CD4-positive, CD25-positive, alpha-beta regulatory T cell (primary cell): ENCODE results near the gene CD2BP2. TPM values are rescaled to one million over a fixed set of nuclear protein-coding genes. Genes with fewer than 3 reads are reported as not detected.
A peak's percentile ranks its signal among the peaks of the same experiment; 100 is the strongest.

Source experiments
- ATAC-seq, 2 donors: fragments of 150-1000 bp; cut with Tn5 transposase; one replicate each; pipeline ENCODE4 v1.10.0; 2021; ENCODE audit warnings: low read depth in 2 of 2, moderate number of reproducible peaks in 2 of 2, moderate library complexity in 1 of 2
- DNase-seq, 3 donors: peaks; one replicate each; pipeline versions ENCODE4 v3.0.0 to v3.0.0-alpha.2; 2012 to 2022; ENCODE audit warnings: mixed read lengths in 1 of 3
- H3K27ac ChIP-seq: one replicate; pipeline ENCODE4 v1.7.0; 2013; ENCODE audit warnings: mild to moderate bottlenecking, low read length; ENCODE audit not compliant: insufficient read depth, poor library complexity, severe bottlenecking
- H3K27me3 ChIP-seq: one replicate; pipeline ENCODE4 v1.7.0; 2013; ENCODE audit warnings: low read length; ENCODE audit not compliant: control insufficient read depth, insufficient read depth
- H3K36me3 ChIP-seq: one replicate; pipeline ENCODE4 v1.7.0; 2013; ENCODE audit warnings: mild to moderate bottlenecking, low read length, moderate library complexity; ENCODE audit not compliant: control insufficient read depth, insufficient read depth
- H3K4me1 ChIP-seq: 2 replicates; pipeline ENCODE4 v1.7.0; 2013; ENCODE audit warnings: mild to moderate bottlenecking, low read length; ENCODE audit not compliant: insufficient read depth, control insufficient read depth, poor library complexity, severe bottlenecking
- H3K4me3 ChIP-seq: one replicate; pipeline ENCODE4 v1.7.0; 2013; ENCODE audit warnings: low read depth, mild to moderate bottlenecking, low read length, moderate library complexity
- H3K9me3 ChIP-seq, 2 experiments: 1 replicate in 1 of 2; 2 replicates in 1 of 2; pipeline ENCODE4 v1.7.0; 2013; ENCODE audit warnings: low read length in 2 of 2, mild to moderate bottlenecking in 1 of 2, moderate library complexity in 1 of 2; ENCODE audit not compliant: control insufficient read depth in 2 of 2
- H3K27ac Mint-ChIP-seq, 3 donors: one replicate each; pipeline ENCODE4 v1.8.0; 2020 to 2022; ENCODE audit warnings: mild to moderate bottlenecking in 3 of 3, mixed read lengths in 3 of 3, moderate library complexity in 2 of 3
- H3K27me3 Mint-ChIP-seq: one replicate; pipeline ENCODE4 v1.8.0; 2022; ENCODE audit warnings: mild to moderate bottlenecking, mixed read lengths
- H3K36me3 Mint-ChIP-seq: one replicate; pipeline ENCODE4 v1.8.0; 2020; ENCODE audit warnings: mixed read lengths
- H3K4me1 Mint-ChIP-seq, 4 donors: one replicate each; pipeline ENCODE4 v1.8.0; 2020 to 2022; ENCODE audit warnings: mixed read lengths in 4 of 4, mild to moderate bottlenecking in 1 of 4
- H3K4me3 Mint-ChIP-seq, 4 donors: one replicate each; pipeline ENCODE4 v1.8.0; 2020 to 2022; ENCODE audit warnings: mild to moderate bottlenecking in 4 of 4, mixed read lengths in 4 of 4, moderate library complexity in 3 of 4
- H3K9me3 Mint-ChIP-seq, 7 donors: one replicate each; pipeline ENCODE4 v1.8.0; 2020 to 2022; ENCODE audit warnings: mixed read lengths in 7 of 7, mild to moderate bottlenecking in 3 of 7, moderate library complexity in 2 of 7
- polyA plus RNA-seq, 4 donors: library from polyadenylated mRNA; unstranded; fragments of 300-500 nt; fragmentation: Illumina TruSeq; gene quantifications; one replicate each; pipeline ENCODE4 v1.2.3, GENCODE V29; 2021
- total RNA-seq: library from RNA; stranded (reverse); gene quantifications from one replicate; pipeline ENCODE4 v1.2.3, GENCODE V29; 2022

The CD2BP2 gene
- 46.7 TPM for total RNA-seq
- polyA plus RNA-seq: 10 to 100 TPM; 33.5 to 42.1 (median 37.2) TPM

- DNase-seq (peak; percentile 86 to 94 (median 89)), ATAC-seq (peak; percentile 87 to 90)
- Mint-ChIP-seq H3K9me3 (no peaks in the 10 kb centered on the region), H3K36me3 (peaks cover 25% of the 10 kb centered on the region), H3K4me1 (peaks cover 4 to 52% (median 20%) of the 10 kb centered on the region in 4 donors), H3K4me3 (peak within 1 kb of the TSS; percentile 96 to 100 (median 96)), H3K27ac (peak within 1 kb of the TSS; percentile 99), H3K27me3 (no peaks in the 10 kb centered on the region)
- H3K27ac ChIP-seq: peak within 1 kb of the TSS; percentile 96
- no peaks in the 10 kb centered on the region for H3K27me3 ChIP-seq
- H3K36me3 ChIP-seq: peaks cover 39% of the 10 kb centered on the region
- peak within 1 kb of the TSS; percentile 88 for H3K4me3 ChIP-seq
- H3K4me1 ChIP-seq: peaks cover 24% of the 10 kb centered on the region
- H3K9me3 ChIP-seq: no peaks in the 10 kb centered on the region
Measured at GRCh38 chr16:30355144-30355953, at the start of gene CD2BP2. TSS of gene CD2BP2 (minus strand) at chr16:30355308. CDS start at chr16:30354681, 627 bp downstream.

GRCh38 chr16:30401768-30402425, 46.8 kb upstream of the CD2BP2 start:
- Histone ChIP-seq H3K4me3 (no peak overlapping the region), H3K9me3 (no peaks in the 10 kb centered on the region), H3K27me3 (no peaks in the 10 kb centered on the region), H3K36me3 (no peaks in the 10 kb centered on the region), H3K4me1 (peaks cover 22% of the 10 kb centered on the region), H3K27ac (no peak overlapping the region)
- Mint-ChIP-seq H3K36me3 (peaks cover 12% of the 10 kb centered on the region), H3K27me3 (no peaks in the 10 kb centered on the region), H3K4me1 (peaks cover 5 to 39% (median 22%) of the 10 kb centered on the region in 4 donors), H3K4me3 (peak overlapping the region; percentile 74 to 91 (median 87)), H3K9me3 (no peaks in the 10 kb centered on the region), H3K27ac (peak overlapping the region in 1 of 3 donors; percentile 79)
- DNase-seq (no peak), ATAC-seq (no peak)

DNA sequence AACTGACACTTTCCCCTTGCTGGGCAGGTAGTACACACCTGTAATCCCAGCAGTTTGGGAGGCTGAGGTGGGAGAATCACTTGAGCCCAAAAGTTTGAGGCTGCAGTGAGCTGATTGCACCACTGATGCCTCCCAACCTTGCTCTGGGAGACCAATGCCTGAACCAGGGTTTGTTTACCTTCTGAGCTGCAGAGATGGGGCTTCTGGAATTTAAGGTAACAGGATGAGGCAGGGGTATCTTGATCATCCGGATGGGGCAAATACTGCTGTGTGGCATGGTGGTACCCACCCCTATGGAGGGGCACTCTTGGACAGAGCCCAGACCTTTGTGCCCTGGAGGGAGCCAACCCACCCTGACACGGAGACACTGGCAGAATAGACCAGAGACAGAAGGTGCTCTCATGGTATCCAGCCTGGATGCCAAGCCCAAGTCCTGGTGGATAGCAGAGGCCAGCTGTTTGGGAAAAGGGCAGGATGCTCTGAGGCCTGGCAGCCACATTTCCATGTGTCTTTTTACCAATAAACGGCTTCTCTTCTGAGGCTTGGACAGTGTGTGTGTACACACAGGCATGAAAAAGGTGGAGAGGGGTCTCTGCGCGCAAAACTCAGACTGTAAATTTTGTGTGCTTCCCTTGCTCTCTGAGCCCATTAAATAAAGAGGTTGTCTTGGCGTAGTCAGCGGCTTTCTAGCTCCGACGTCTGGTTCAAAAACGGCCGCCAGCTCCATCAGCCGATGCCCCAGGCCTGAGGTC, 44.5 kb upstream of the CD2BP2 start:
- ATAC-seq: no peak
- Histone ChIP-seq H3K4me3 (peak overlapping the region; percentile 70), H3K36me3 (no peaks in the 10 kb centered on the region), H3K27me3 (no peaks in the 10 kb centered on the region), H3K27ac (peak overlapping the region; percentile 25), H3K4me1 (peaks cover 33% of the 10 kb centered on the region), H3K9me3 (no peaks in the 10 kb centered on the region)
- no peak for DNase-seq
- Mint-ChIP-seq H3K36me3 (peaks cover 12% of the 10 kb centered on the region), H3K4me1 (peaks cover 5 to 52% (median 26%) of the 10 kb centered on the region in 4 donors), H3K27ac (peak overlapping the region; percentile 90 to 96 (median 90)), H3K4me3 (peak overlapping the region; percentile 88 to 91 (median 90)), H3K27me3 (no peaks in the 10 kb centered on the region), H3K9me3 (no peaks in the 10 kb centered on the region)

DNA sequence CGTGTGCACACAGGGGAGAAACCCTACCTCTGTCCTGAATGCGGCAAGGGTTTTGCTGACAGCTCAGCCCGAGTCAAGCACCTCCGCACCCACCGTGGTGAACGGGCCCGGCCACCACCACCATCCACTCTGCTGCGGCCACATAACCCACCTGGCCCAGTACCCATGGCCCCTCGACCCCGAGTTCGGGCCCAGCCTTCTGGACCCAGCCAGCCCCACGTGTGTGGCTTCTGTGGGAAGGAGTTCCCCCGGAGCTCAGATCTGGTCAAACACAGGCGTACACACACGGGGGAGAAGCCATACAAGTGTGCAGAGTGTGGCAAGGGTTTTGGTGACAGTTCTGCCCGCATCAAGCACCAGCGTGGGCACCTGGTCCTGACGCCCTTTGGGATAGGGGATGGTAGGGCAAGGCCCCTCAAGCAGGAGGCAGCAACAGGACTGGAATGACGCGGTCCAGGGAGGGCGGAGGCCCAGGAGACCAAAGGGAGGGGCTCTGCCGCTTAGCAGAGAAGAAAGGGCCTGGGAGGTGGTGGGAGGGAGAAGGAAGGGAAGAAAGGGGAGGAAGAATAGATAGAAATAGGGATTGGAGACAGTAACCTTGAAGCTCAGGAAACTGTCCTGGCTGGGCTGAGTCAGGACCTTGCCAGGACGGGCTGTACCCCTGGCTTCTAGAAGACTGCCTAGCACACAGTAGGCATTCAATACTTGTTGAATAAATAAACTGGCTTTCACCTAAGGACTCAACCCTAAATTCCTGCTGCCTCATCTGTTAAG, 43.7 kb upstream of the CD2BP2 start:
- ATAC-seq (no peak), DNase-seq (no peak)
- Mint-ChIP-seq H3K9me3 (no peaks in the 10 kb centered on the region), H3K4me1 (peaks cover 5 to 58% (median 27%) of the 10 kb centered on the region in 4 donors), H3K36me3 (peaks cover 12% of the 10 kb centered on the region), H3K27ac (peak overlapping the region in 2 of 3 donors; percentile 79 to 90), H3K27me3 (no peaks in the 10 kb centered on the region), H3K4me3 (peak overlapping the region; percentile 64 to 91 (median 82))
- no peak overlapping the region for H3K4me3 ChIP-seq
- H3K27me3 ChIP-seq: no peaks in the 10 kb centered on the region
- no peaks in the 10 kb centered on the region for H3K36me3 ChIP-seq
- H3K27ac ChIP-seq: no peak overlapping the region
- no peaks in the 10 kb centered on the region for H3K9me3 ChIP-seq
- peaks cover 33% of the 10 kb centered on the region for H3K4me1 ChIP-seq

GRCh38 chr16:30397776-30398660, 42.9 kb upstream of the CD2BP2 start:
- no peak overlapping the region for H3K27ac ChIP-seq
- H3K4me1 Mint-ChIP-seq: peaks cover 5 to 58% (median 27%) of the 10 kb centered on the region in 4 donors
- no peaks in the 10 kb centered on the region for H3K27me3 ChIP-seq
- ATAC-seq: no peak
- peak overlapping the region in 1 of 3 donors; percentile 38 for H3K27ac Mint-ChIP-seq
- no peaks in the 10 kb centered on the region for H3K27me3 Mint-ChIP-seq
- H3K36me3 Mint-ChIP-seq: peaks cover 12% of the 10 kb centered on the region
- no peak for DNase-seq
- H3K4me3 Mint-ChIP-seq: peak overlapping the region; percentile 9 to 86 (median 38)
- H3K36me3 ChIP-seq: no peaks in the 10 kb centered on the region
- no peak overlapping the region for H3K4me3 ChIP-seq
- H3K9me3 ChIP-seq: no peaks in the 10 kb centered on the region
- no peaks in the 10 kb centered on the region for H3K9me3 Mint-ChIP-seq
- peaks cover 33% of the 10 kb centered on the region for H3K4me1 ChIP-seq

- no peaks in the 10 kb centered on the region for H3K9me3 Mint-ChIP-seq
- H3K36me3 ChIP-seq: no peaks in the 10 kb centered on the region
- ATAC-seq: no peak
- H3K4me3 ChIP-seq: no peak overlapping the region
- H3K9me3 ChIP-seq: no peaks in the 10 kb centered on the region
- no peaks in the 10 kb centered on the region for H3K27me3 Mint-ChIP-seq
- H3K4me1 Mint-ChIP-seq: peaks cover 5 to 58% (median 27%) of the 10 kb centered on the region in 4 donors
- no peak for DNase-seq
- peak overlapping the region in 1 of 3 donors; percentile 48 for H3K27ac Mint-ChIP-seq
- H3K4me1 ChIP-seq: peaks cover 33% of the 10 kb centered on the region
- no peak overlapping the region for H3K27ac ChIP-seq
- H3K36me3 Mint-ChIP-seq: peaks cover 12% of the 10 kb centered on the region
- H3K4me3 Mint-ChIP-seq: peak overlapping the region; percentile 54 to 92 (median 84)
- H3K27me3 ChIP-seq: no peaks in the 10 kb centered on the region
Measured at GRCh38 chr16:30397056-30397455, 41.9 kb upstream of the CD2BP2 start.
